ENCODE data around the gene FMN1.

GRCh38 chr15:33074942-33075341 lies 119.6 kb downstream of the FMN1 start:
- no peak for TF ChIP-seq RBBP5 (IDR thresholded peaks at IDR 0.05; ENCODE audit: borderline replicate concordance, low read depth, low read length)
- TF ChIP-seq MAX (IDR thresholded peaks at IDR 0.05) = no peak
- TF ChIP-seq, protein P1, sequence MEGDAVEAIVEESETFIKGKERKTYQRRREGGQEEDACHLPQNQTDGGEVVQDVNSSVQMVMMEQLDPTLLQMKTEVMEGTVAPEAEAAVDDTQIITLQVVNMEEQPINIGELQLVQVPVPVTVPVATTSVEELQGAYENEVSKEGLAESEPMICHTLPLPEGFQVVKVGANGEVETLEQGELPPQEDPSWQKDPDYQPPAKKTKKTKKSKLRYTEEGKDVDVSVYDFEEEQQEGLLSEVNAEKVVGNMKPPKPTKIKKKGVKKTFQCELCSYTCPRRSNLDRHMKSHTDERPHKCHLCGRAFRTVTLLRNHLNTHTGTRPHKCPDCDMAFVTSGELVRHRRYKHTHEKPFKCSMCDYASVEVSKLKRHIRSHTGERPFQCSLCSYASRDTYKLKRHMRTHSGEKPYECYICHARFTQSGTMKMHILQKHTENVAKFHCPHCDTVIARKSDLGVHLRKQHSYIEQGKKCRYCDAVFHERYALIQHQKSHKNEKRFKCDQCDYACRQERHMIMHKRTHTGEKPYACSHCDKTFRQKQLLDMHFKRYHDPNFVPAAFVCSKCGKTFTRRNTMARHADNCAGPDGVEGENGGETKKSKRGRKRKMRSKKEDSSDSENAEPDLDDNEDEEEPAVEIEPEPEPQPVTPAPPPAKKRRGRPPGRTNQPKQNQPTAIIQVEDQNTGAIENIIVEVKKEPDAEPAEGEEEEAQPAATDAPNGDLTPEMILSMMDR (IDR thresholded peaks at IDR 0.05; ENCODE audit: control extremely low read depth in 1 of 3, insufficient read depth in 1 of 3, low read depth in 1 of 3, low read length in 3 of 3) = peak in 2 of 3 experiments; percentile 50 to 55; a peak in 3 of 4 replicates
- TF ChIP-seq POLR2A (IDR thresholded peaks at IDR 0.05; ENCODE audit: control extremely low read depth in 1 of 2, low read depth in 2 of 2, low read length in 2 of 2) = no peak
- TF ChIP-seq POLR2AphosphoS5 (IDR thresholded peaks at IDR 0.05; ENCODE audit: low read depth, low read length) = no peak
- no peak for TF ChIP-seq BCL11A (IDR thresholded peaks at IDR 0.05; ENCODE audit: low read depth in 2 of 2, low read length in 2 of 2)
- TF ChIP-seq GABPA (IDR thresholded peaks at IDR 0.05; ENCODE audit: borderline replicate concordance, insufficient read depth, low read length) = no peak
- no peak for TF ChIP-seq TAF1 (IDR thresholded peaks at IDR 0.05; ENCODE audit: low read depth, low read length)
- TF ChIP-seq POU5F1 (IDR thresholded peaks at IDR 0.05; ENCODE audit: low read depth, low read length) = no peak
- no peak for TF ChIP-seq EP300 (IDR thresholded peaks at IDR 0.05; ENCODE audit: borderline replicate concordance in 1 of 2, low read depth in 2 of 2, low read length in 2 of 2)
- no peak for TF ChIP-seq HDAC2 (IDR thresholded peaks at IDR 0.05; ENCODE audit: borderline replicate concordance in 1 of 2, low read depth in 2 of 2, low read length in 2 of 2)
- no peak for TF ChIP-seq YY1 (IDR thresholded peaks at IDR 0.05; ENCODE audit: low read depth, low read length)
- TF ChIP-seq RFX5 (IDR thresholded peaks at IDR 0.05; ENCODE audit: borderline replicate concordance, low read depth, low read length) = no peak
